GM23338 (cell line): ENCODE data around the gene STK38. TPM values are rescaled to one million over a fixed set of nuclear protein-coding genes. Genes with fewer than 3 reads are reported as not detected.
"Not testable (repeated sequence)": the region's sequence is repeated elsewhere in the genome, so short reads cannot be mapped to it uniquely, and the experiment has no call there.

ENCODE experiments used
- ATAC-seq: fragments of 200-7000 bp; cut with Tn5 transposase; 3 replicates; pipeline ENCODE4 v1.9.1; 2020
- DNase-seq: peaks from one replicate; pipeline ENCODE4 v3.0.0-alpha.2; 2015; ENCODE audit warnings: low spot score
- H2AFZ ChIP-seq: fragments of 200-600 bp; sonication (generic); 2 replicates; pipeline ENCODE4 v1.8.0; 2016; ENCODE audit warnings: antibody characterized with exemption, mild to moderate bottlenecking, moderate library complexity
- H3F3A ChIP-seq: fragments of 200-600 bp; sonication (generic); replicated peaks from 2 replicates; pipeline ENCODE4 v1.8.0; 2017; ENCODE audit warnings: antibody characterized with exemption, mixed run types, low read depth
- H3K27ac ChIP-seq: fragments of 200-600 bp; sonication (generic); 2 replicates; pipeline ENCODE4 v1.6.1; 2016; ENCODE audit warnings: low read depth
- H3K27me3 ChIP-seq: fragments of 200-600 bp; sonication (generic); 2 replicates; pipeline ENCODE4 v1.8.0; 2016; ENCODE audit warnings: mild to moderate bottlenecking, mixed run types, moderate library complexity; ENCODE audit not compliant: insufficient read depth
- H3K36me3 ChIP-seq: fragments of 200-600 bp; sonication (generic); 2 replicates; pipeline ENCODE4 v1.8.0; 2016; ENCODE audit warnings: mild to moderate bottlenecking; ENCODE audit not compliant: insufficient read depth
- H3K4me1 ChIP-seq: fragments of 200-600 bp; sonication (generic); 2 replicates; pipeline ENCODE4 v1.8.0; 2016; ENCODE audit warnings: mild to moderate bottlenecking, moderate library complexity; ENCODE audit not compliant: insufficient read depth
- H3K4me2 ChIP-seq: fragments of 200-600 bp; sonication (generic); 2 replicates; pipeline ENCODE4 v1.7.1; 2017; ENCODE audit warnings: mixed run types
- H3K4me3 ChIP-seq: fragments of 200-600 bp; sonication (generic); 2 replicates; pipeline ENCODE4 v1.6.1; 2016; ENCODE audit warnings: mixed run types
- H3K79me2 ChIP-seq: fragments of 200-600 bp; sonication (generic); replicated peaks from 2 replicates; pipeline ENCODE4 v1.8.0; 2017; ENCODE audit warnings: mild to moderate bottlenecking; ENCODE audit not compliant: insufficient read depth
- H3K9me2 ChIP-seq: fragments of 200-600 bp; sonication (generic); 2 replicates; pipeline ENCODE4 v1.8.0; 2017; ENCODE audit not compliant: insufficient read depth
- H4K20me1 ChIP-seq: fragments of 200-600 bp; sonication (generic); replicated peaks from 2 replicates; pipeline ENCODE4 v1.8.0; 2017; ENCODE audit warnings: mild to moderate bottlenecking; ENCODE audit not compliant: insufficient read depth
- H3K27ac Mint-ChIP-seq: 2 replicates; pipeline ENCODE4 v1.8.0; 2020; ENCODE audit warnings: inconsistent platforms, mild to moderate bottlenecking, moderate library complexity, mixed read lengths
- H3K27me3 Mint-ChIP-seq: 3 replicates; pipeline ENCODE4 v1.8.0; 2022; ENCODE audit warnings: low read depth, mild to moderate bottlenecking, moderate library complexity, mixed read lengths, inconsistent platforms; ENCODE audit not compliant: insufficient read depth, poor library complexity
- H3K36me3 Mint-ChIP-seq: 3 replicates; pipeline ENCODE4 v1.8.0; 2021; ENCODE audit warnings: low read depth, mild to moderate bottlenecking, inconsistent platforms, moderate library complexity, mixed read lengths
- H3K4me1 Mint-ChIP-seq: 3 replicates; pipeline ENCODE4 v1.8.0; 2020; ENCODE audit warnings: mild to moderate bottlenecking, inconsistent platforms, mixed read lengths
- H3K4me3 Mint-ChIP-seq: 3 replicates; pipeline ENCODE4 v1.8.0; 2021; ENCODE audit warnings: moderate library complexity, mild to moderate bottlenecking, inconsistent platforms, mixed read lengths
- H3K9me3 Mint-ChIP-seq: 3 replicates; pipeline ENCODE4 v1.8.0; 2020; ENCODE audit warnings: moderate library complexity, mild to moderate bottlenecking, inconsistent platforms, mixed read lengths
- CTCF ChIP-seq, 2 experiments: fragments of 200-600 bp in 1 of 2; sonication (generic) in 1 of 2; conservative IDR thresholded peaks; 2 replicates each; pipeline versions ENCODE4 v1.5.1 to v1.6.1; 2016 to 2017; ENCODE audit warnings: antibody characterized with exemption in 2 of 2, low read depth in 2 of 2, mild to moderate bottlenecking in 2 of 2, moderate library complexity in 1 of 2
- ETS1 ChIP-seq: IDR thresholded peaks from 2 replicates; pipeline ENCODE4 v1.6.1; 2016; ENCODE audit warnings: antibody characterized with exemption
- EZH2phosphoT487 ChIP-seq: fragments of 200-600 bp; sonication (generic); IDR thresholded peaks from one replicate; pipeline ENCODE4 v1.8.1; 2018; ENCODE audit warnings: antibody characterized with exemption; ENCODE audit not compliant: unreplicated experiment
- POLR2AphosphoS5 ChIP-seq: IDR thresholded peaks from 2 replicates; pipeline ENCODE4 v1.6.1; 2016; ENCODE audit warnings: antibody characterized with exemption, low read depth
- REST ChIP-seq: IDR thresholded peaks from one replicate; pipeline ENCODE4 v1.6.1; 2018; ENCODE audit warnings: antibody characterized with exemption; ENCODE audit not compliant: unreplicated experiment
- ZNF331 ChIP-seq: fragments of 250-450 bp; sonication (Bioruptor Pico); IDR thresholded peaks from 2 replicates; pipeline ENCODE4 v1.5.0; 2020; ENCODE audit warnings: low read depth, mild to moderate bottlenecking, moderate library complexity
- ZNF462 ChIP-seq: fragments of 250-450 bp; sonication (Bioruptor Pico); IDR thresholded peaks from 2 replicates; pipeline ENCODE4 v1.5.0; 2020; ENCODE audit warnings: mild to moderate bottlenecking, moderate library complexity
- polyA plus RNA-seq: library from polyadenylated mRNA; unstranded; fragments of >200 nt; fragmentation: Nextera tagmentation; extraction: Ambion mirVana; gene quantifications from 2 replicates; pipeline ENCODE4 v1.2.1, GENCODE V29; 2016
- total RNA-seq: library from RNA; depleted of rRNA; stranded (reverse); fragments of >200 nt; shearing (Covaris generic); gene quantifications from 2 replicates; pipeline ENCODE4 v1.2.3, GENCODE V29; 2014

Gene STK38
- total and polyA plus RNA-seq, 2 experiments from 2014 or later, result 10.8 to 17.4 TPM

GRCh38 chr6:36487698-36488097, 59.6 kb downstream of the STK38 start (continued):
- TF ChIP-seq ZNF462, result no peak

GRCh38 chr6:36484736-36485135, 62.5 kb downstream of the STK38 start:
- no peak for TF ChIP-seq ZNF331 (CRISPR knock-in tag)
- TF ChIP-seq CTCF (conservative IDR thresholded peaks at IDR 0.05; ENCODE audit: low read depth in 2 of 2), result no peak
- no peak for TF ChIP-seq ETS1
- TF ChIP-seq POLR2AphosphoS5, result no peak
- no peak for TF ChIP-seq REST
- TF ChIP-seq EZH2phosphoT487, result no peak
- Histone ChIP-seq H3K4me3 (no peak overlapping the region), H2AFZ (no peak overlapping the region), H3K79me2 (no peaks in the 10 kb centered on the region), H3K4me2 (no peak overlapping the region), H3K27me3 (no peaks in the 10 kb centered on the region), H4K20me1 (peaks cover 5% of the 10 kb centered on the region), H3K4me1 (no peaks in the 10 kb centered on the region), H3F3A (no peaks in the 10 kb centered on the region), H3K36me3 (peaks cover 21% of the 10 kb centered on the region), H3K27ac (no peak overlapping the region), H3K9me2 (no peaks in the 10 kb centered on the region)
- Mint-ChIP-seq H3K36me3 (peaks cover 40% of the 10 kb centered on the region), H3K4me3 (no peak overlapping the region), H3K4me1 (no peaks in the 10 kb centered on the region), H3K9me3 (no peaks in the 10 kb centered on the region), H3K27me3 (no peaks in the 10 kb centered on the region), H3K27ac (no peak overlapping the region)
- DNase-seq (no peak), ATAC-seq (no peak)

GRCh38 chr6:36483326-36483725, 64.0 kb downstream of the STK38 start:
- not testable (repeated sequence) for H3K27ac ChIP-seq, H4K20me1 ChIP-seq, H3K27ac Mint-ChIP-seq, H3K4me3 ChIP-seq, H3K9me3 Mint-ChIP-seq, H3K4me1 Mint-ChIP-seq, H3K4me3 Mint-ChIP-seq, H3K27me3 ChIP-seq, H3K4me2 ChIP-seq, H3K79me2 ChIP-seq, ATAC-seq, H3F3A ChIP-seq, H3K9me2 ChIP-seq, H2AFZ ChIP-seq, H3K27me3 Mint-ChIP-seq, H3K4me1 ChIP-seq, DNase-seq
- peaks cover 43% of the 10 kb centered on the region for H3K36me3 Mint-ChIP-seq
- H3K36me3 ChIP-seq, result peaks cover 21% of the 10 kb centered on the region
